Suppressor macrophage (primary cell): ENCODE data around the gene FOXK2.

Source experiments
- DNase-seq, 4 experiments: peaks; one replicate each; pipeline ENCODE4 v3.0.0-alpha.2; 2020 to 2022
- total RNA-seq, 17 experiments: gene quantifications; one replicate each; lab custom pipeline; 2026; ENCODE audit warnings: mixed read lengths in 6 of 17, inconsistent platforms in 3 of 17; lab: John Stamatoyannopoulos, UW

Gene FOXK2
- total RNA-seq = 18.0 to 86.7 (median 55.9) reads per million in 17 experiments

DNA sequence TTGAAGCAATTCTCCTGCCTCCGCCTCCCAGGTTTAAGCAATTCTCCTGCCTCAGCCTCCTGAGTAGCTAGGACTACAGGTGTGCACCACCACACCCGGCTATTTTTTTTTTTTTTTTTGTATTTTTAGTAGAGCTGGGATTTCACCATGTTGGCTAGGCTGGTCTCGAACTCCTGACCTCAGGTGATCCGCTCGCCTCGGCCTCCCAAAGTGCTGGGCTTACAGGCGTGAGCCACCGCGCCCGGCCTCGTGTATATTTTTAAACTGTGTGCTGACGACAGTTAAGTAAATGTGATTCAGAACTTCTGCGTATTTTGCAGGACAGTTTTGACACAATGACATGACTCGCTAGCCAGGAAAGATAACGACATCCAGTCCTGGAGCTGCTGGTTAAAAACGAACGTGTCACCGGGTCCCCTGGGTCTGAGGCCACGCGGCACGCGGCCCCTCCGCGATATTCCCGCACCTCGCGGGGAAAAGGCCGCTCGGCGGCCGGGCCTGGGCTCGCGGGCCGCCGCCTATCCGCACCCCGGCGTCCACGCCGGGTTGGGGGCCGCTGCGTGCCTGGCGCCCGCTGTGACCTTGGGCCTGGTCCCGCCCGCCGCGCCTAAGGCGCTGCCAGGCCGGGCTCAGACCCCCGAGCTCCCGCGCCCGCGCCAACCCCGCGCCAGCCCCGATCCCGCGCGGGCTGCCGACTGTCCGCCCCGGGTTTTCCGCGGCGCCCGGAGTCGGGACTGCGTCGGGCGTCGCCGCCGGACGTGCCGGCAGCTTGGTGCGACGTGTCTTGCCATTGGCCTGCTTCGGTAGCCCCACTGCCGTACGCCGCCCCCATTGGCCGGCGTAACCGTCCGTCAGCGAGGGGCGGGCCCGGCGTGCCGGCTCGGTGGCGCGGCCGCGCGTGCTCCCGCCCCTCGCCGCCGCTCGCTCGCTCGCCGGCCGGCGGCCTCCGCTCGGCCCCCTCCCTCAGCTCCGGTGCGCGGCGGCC, at the start of gene FOXK2:
FOXK2 (plus strand) TSS at position 907 of the 985 bp plus-strand sequence. CDS start 157 bp downstream, outside the sequence.
- DNase-seq = peak; percentile 97 to 98 (median 98)

DNA sequence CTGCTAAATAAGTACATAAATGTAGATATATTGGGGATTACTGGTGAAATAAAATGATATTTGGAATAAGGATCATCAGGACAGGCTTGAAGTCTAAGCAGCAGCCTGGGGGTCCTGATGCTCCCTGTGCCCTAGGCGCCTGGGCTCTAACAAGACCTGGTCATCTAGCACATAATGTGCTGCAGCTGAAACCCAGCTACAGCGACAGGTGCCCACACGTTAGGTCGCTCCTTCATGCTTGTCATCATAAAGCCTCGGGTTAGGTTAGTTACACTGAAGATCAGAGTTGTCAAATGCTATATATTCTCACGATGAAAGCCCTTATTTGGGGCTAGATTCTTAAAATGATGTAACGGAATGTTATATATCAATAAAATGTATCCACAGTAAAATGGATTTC, 49.5 kb upstream of the FOXK2 start:
- DNase-seq = no peak

DNA sequence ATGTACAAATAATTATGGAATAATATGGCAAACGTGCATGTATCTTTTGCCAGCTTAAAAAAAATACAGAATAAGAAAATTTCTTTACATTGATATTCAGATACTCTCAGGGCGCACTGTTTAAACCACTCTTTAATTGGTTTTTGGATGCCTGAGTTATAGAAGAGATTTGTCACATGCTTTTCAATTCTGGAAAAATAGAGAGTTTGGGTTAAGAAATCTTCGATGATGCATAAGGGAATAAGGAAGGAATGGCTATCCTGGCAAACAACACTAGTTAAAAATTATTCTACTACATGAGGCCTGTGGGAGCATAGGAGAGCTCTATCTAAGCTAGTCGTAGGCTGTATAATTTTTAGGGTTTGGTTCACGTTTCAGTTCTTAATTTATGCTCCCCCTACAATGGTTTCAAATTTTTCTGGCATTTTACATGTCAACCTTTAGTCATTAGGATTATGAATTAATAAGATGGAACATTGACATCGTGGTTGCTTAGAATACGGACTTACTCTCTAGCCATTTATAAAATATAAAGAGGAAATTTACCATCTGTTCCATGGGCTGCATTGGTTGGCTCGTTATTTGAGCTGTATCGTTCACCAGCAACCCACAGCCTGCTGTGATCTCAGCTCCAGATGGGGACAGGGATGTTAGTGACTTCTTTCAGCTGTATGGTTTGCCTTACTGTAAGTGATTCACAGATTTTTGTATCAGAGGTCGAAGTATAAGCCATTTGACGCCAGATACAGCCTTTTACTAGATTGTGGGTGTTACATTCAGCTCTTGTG, 45.1 kb upstream of the FOXK2 start:
- no peak for DNase-seq

DNA sequence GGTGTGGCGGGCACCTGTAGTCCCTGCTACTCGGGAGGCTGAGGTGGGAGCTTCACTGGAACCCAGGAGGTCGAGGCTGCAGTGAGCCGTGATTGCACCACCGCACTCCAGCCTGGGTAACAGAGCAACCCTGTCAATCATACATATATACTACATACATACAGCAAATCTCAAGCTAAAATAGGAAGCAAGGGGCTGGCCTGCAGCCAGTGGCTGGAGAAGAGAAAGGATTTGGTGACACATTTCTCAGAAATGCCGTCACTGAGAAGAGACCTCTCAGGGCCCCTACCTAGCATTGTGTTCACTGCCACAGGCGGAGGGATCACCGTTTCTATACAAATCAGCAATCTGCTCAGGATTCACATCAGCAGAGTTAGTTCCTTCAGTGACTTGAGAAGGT, 44.1 kb upstream of the FOXK2 start:
- DNase-seq = no peak

DNA sequence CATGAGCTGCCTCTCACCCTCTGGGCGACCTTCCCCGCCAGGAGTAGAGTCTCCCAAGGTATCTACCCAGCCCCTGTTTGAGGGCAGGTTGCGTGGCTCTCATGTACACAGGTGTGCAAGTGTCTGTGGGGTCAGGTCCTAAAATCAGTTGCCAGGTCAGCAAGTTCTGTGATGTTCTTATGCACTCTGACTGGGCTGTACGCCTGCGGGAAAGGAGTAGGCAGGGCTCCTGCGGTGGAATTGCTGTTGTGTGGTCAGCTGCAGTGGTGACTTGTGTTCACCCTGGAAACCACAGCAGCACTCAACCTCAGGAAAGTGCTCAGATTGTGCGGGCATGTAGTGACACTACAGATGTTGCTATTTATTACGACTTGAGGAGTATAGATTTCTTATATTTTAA, 41.6 kb upstream of the FOXK2 start:
- no peak for DNase-seq

DNA sequence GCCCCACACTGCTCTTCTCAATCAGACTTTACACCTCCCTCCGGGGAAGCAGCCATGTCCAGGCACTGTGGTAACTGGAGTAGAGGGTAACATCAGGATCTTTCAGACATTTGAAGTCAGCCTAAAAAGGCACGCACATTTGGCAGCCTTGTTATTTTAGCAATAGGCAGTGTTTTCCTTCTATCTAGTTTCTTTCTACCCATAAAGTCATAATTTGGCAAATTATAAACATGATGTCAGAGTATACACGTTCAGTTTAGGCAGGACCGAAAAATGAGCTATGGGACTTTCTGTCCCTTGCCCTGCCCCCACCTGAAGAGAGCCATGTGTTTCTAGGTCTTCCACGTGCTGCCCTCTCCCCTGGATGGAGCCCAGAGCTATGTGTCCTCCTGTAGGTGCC, 39.9 kb upstream of the FOXK2 start:
- DNase-seq = no peak

DNA sequence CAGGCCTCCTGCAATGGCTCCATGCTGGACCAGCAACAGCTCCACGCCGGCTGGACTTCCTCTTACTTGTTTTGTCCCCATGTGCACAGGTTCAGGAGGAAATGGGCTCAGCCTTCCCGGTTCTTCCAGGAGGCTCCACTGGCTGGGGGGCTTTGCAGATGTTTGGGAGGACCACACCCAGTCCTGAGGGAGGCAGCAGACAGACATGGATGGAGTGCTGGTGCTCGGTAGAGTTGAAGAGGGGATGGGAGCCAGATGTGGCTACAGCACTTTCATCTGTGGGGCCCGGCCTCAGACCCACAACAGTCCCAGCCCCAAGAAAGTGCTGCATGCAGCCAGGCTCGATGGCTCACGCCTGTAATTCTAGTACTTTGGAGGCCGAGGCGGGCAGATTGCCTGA, 39.2 kb upstream of the FOXK2 start:
- no peak for DNase-seq

DNA sequence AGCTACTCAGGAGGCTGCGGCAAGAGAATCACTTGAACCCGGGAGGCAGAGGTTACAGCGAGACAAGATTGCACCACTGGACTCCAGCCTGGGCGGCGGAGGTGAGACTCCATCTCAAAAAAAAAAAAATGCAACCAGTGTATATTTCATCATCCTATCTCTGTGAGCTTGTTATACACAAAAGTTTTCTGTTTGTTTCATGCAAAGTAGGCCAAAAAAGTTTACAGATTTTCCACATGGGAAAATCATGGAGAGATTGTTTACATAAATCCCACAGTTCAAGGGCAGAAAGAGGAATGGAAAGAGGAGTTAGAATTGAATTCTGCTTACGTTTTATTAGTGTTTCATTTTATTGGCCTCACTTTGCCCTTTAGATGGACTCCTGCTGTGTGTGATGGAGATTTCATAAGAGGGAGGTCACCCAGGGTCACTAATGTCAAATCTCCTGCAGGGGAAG, 36.3 kb upstream of the FOXK2 start:
- DNase-seq = no peak

DNA sequence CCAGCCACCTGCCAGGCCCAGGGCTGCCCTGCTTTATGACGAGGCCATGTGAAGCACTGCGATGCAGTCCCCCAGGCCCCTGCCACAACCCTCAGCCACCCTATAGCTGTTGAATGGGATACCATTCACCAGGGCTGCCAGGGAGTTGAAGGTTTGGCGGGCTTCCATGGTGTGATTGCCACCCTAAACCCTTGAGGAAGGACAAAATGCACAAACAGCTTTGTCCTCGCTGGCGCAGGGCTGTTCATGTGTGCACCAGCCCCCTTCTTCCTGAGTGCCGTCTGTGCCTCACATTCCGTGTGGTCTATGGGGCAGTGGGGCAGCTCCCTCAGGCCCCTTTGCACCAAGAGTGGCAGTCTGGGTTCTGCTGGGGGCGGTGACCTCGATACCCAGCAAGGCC, 35.7 kb upstream of the FOXK2 start:
- no peak for DNase-seq

DNA sequence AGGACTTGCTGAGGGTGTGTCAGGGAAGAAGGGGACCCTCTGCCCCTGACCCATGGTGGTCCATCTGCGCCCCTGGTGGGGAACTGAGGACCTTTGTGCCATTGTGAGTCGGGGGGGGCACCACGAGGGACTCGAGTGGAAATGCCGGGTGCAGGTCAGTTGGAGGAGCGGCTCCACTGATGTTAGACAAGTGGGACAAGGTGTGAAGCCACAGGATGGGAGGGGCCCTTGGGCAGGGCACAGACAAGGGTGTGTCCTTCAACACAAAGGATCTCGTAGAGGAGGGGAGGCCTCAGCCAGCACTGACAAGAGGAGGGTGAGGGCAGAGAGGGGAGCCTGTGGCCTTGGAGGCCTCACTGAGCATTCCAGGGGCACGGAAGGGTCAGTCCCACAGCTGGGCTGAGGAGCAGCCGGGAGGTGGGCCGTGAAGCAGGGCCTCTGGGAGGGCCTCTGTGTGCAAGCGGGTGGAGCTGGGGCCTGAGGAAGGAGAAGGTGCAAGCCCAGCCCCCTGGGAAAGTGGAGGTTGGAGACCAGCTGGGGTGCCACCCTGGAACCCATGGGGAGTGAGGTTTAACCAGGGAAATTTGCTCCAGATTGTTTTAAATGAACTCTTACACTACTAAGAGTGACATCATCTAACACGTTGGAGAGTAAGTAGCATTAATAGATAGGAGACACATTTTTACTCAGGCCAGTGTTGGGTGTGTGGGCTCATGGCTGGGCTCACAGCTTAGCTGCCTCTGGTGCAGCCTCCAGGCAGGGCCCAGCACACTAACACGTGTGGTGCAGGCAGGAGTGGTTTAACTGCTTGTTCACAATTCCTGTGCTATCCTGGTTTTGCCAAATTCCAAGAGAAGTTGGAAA, 33.1 kb upstream of the FOXK2 start:
- DNase-seq = no peak

DNA sequence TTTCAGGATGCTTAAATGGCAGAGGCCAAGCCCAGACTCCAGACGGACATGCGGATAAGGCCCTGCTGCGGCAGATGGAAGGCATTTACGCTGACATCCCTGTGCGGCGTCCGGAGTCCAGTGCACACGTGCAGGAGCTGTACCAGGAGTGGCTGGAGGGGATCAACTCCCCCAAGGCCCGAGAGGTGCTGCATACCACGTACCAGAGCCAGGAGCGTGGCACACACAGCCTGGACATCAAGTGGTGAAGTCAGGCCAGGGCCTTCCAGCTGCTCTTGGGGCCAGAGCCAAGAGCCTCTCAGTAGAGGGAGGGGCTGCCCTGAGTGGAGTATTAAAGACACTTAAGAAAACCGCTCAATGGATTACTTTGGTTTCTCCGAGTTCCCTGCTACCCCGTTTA, 31.6 kb upstream of the FOXK2 start:
- no peak for DNase-seq

DNA sequence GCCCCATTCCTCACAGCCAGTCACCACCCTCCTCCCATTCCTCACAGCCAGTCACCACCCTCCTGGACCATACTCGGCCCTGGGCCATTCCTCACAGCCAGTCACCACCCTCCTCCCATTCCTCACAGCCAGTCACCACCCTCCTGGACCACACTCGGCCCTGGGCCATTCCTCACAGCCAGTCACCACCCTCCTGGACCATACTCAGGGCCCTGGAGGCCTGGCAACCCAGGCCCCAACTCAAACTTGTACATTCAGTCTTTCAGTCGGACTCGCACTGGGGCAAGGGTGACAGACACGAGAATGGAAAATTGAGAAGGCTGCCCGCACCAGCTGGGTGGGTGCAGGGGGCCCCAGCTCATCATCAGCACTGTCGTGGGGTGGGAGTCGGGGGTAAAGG, 30.4 kb upstream of the FOXK2 start:
- DNase-seq = no peak

DNA sequence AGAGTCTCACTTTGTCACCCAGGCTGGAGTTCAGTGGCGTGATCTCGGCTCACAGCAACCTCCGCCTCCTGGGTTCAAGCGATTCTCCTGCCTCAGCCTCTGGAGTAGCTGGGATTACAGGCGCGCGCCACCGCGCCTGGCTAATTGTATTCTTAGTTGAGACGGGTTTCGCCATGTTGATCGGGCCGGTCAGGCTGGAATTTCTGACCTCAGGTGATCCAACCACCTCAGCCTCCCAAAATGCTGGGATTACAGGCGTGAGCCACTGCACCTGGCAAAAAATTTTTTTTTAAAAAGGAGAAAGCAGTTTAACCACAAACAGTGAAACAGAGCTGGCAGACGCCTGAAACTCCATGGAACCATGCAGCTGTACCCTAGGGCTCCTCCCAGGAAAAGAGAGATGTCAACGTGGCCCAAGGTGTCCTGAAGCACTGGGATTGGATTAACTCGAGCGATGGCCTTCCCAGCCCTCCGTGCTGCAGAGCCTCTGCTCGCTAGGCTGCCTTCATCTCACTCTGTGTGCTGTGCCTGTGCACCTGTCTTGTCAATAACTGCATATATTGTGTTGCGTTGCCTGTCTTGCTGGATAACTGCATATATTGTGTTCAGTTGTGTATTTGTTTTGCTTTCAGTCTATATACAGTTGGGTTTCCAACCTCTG, 29.6 kb upstream of the FOXK2 start:
- no peak for DNase-seq

DNA sequence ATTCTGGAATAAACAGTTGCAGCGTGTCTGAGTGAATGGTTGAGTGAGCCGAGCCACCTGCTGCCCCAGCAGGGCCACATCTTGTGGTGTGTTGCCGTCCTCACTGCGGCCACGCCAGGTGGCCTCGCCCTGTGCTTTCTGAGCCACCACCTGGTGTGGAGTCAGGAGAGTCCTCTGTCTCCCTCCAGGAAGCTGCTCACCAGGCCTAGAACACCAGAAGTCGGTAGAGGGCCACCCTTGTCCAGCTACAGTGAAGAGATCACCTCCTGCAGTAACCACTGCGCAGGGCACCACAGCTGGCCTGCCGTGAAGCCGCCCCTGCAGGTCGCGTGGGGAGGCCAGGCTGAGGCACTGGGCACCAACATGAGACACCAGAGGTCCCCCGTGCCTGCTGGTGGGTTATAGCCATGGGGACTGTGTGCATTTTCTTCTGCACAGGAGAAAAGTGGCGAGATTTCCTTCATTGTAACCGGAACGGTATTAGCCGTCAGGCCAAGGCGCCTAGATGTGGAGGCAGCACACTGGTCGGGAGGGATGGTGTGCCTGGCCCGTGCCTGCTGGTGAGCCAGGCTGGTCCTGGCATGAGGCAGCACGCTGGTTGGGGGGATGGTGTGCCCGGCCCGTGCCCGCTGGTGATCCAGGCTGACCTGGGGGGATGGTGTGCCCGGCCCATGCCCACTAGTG, 28.9 kb upstream of the FOXK2 start:
- DNase-seq = no peak

DNA sequence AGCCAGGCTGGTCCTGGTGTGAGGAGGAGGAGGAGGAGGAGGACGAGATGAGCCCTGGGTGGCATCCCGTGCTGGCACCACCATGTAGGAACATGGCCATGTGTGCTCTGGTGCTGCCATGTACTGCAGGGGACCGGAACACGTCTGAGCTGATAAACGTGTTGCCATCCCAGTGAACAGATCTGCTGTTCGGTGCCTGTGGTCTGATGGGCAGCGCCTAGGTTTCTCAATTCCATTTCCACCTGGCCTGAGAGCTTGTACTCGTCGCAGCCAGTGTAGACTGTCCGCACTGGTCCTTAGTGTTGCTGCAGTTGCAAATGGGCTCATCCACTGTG, 28.4 kb upstream of the FOXK2 start:
- DNase-seq = no peak

DNA sequence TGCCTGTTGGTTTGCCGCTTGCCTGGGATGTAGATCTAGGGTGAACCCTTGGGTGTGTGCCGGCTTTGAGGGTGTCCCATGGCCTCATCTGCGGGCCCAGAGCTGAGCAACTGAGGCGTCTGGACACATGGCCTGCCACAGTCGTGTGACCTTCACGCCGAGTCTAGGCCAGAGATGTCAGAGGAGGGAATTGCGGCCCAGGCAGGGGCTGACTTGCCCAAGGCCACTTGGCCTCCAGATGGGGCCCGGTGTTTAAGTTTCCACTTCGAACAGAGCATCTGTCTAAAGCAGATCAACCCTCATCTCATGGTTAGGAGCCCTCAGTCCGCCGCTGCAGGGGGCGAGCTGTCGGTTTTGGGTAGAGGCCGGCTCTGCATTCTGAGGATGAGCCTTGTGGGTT, 28.0 kb upstream of the FOXK2 start:
- DNase-seq = no peak

DNA sequence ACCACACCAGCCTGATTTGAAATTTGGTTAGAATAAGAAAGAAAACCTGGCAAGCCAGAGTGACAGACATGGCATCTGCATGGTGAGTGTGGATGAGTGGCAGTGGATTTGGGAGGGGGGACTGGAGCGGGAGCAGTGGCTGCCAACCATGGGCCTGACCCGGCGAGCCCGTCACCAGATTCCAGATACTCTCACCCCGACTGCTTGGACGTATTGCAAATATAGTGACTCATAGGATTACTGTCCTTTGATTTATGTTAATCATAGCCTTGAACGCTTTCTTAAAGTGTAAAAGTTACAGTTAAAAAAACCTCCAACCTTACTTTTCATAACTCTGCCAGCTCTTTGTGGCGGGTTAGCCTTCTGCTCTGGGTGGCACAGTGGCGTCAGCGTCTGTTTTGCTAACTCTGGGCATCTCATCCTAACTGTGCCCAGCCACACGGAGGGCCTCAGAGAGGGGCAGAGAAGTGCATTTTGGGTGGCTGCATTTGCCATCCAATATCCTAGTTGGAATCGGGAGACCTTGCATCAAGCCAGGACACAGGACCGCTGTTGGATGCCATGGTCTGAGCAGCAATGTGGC, 26.8 kb upstream of the FOXK2 start:
- no peak for DNase-seq

DNA sequence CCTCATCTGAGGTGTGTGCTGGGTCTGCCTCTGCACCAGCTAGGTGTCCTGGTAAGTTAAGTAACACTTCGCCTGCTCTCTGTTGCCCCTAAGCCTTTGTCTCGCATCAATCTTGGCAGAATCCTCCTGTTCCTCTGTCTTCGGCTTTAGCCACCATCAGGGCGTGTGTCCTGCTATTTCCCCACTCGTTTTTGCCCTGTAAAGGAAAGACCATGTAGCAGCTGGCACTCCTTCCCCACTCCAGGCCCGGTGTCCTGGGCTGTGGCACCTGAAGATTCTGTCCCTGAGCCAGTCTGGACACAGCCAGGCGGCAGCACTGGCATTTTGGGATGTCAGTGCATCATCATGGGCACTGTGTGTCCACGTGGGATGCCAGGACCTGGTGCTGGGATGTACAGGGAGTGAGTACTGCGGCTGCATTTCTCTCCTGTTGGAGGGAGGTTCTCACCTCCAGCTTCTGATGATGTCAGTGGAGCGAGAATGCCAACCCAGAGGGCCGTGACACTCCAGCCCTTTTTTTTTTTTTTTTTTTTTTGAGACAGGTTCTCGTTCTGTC, 26.2 kb upstream of the FOXK2 start:
- DNase-seq = no peak

DNA sequence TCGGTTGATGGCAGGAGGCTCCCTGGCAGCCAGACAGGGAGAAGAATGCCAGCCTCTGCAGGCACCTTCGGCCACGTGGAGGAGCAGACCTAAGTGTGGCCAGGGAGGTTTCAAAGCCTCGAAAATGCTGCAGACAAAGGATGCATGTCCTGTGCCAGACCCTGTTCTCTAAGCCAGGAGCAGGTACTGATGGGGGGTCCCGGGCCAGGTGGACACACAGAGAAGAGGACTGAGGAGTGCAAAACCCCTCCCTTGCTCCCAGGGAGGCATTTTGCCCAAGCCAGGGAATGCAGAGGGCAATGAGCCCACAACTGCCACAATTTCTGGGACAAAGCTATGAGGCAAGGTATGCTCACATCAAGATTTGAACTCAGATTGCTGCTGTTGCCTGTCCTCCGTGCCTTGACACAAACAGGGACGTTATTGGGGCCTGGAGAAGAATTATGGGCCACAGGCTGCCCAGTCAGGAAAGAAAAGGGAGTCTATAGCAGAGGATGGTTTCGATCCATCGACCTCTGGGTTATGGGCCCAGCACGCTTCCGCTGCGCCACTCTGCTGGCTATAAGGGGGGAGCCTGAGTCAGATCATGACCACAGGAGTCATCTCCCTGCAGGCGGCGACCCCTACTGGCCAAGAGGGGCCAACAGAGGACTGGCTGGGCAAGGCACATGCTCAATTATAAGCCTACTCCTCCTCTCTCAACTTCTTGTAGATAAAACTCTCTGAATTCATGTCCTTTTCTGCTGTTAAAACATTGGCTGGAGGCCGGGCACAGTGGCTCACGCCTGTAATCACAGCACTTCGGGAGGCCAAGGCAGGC, 25.1 kb upstream of the FOXK2 start:
- DNase-seq = peak; percentile 88 to 92 (median 90)
